Ovary (tissue), 9 donors: ENCODE data around the gene NMT2. TPM values are rescaled to one million over a fixed set of nuclear protein-coding genes. Genes with fewer than 3 reads are reported as not detected.

Experiments used
- DNase-seq, 5 donors: peaks; one replicate each; pipeline ENCODE4 v3.0.0-alpha.2; 2019 to 2020
- H3K27ac ChIP-seq, 2 donors: fragments of 200-600 bp; one replicate each; pipeline versions ENCODE4 v1.5.1 to v1.8.0; 2019 to 2022
- H3K27me3 ChIP-seq: fragments of 200-600 bp; one replicate; pipeline ENCODE4 v1.8.0; 2022
- H3K36me3 ChIP-seq: fragments of 200-600 bp; sonication (generic); one replicate; pipeline ENCODE4 v1.5.1; 2019
- H3K4me1 ChIP-seq: one replicate; pipeline ENCODE4 v1.8.1; 2013; ENCODE audit warnings: mild to moderate bottlenecking, moderate library complexity; ENCODE audit not compliant: insufficient read depth
- H3K4me3 ChIP-seq: fragments of 200-600 bp; sonication (generic); one replicate; pipeline ENCODE4 v1.5.1; 2017
- H3K9me3 ChIP-seq, 2 donors: fragments of 200-600 bp in 1 of 2; sonication (generic) in 1 of 2; one replicate each; pipeline versions ENCODE4 v1.5.1 to v1.8.1; 2013 to 2019; ENCODE audit warnings: mild to moderate bottlenecking in 1 of 2, moderate library complexity in 1 of 2
- EP300 ChIP-seq: sonication (generic); formaldehyde crosslinking; IDR thresholded peaks from one replicate; pipeline ENCODE4 v1.6.1; 2017; ENCODE audit warnings: antibody characterized with exemption
- POLR2A ChIP-seq: fragments of 450-650 bp; IDR thresholded peaks from one replicate; pipeline ENCODE4 v1.6.1; 2017; ENCODE audit warnings: antibody characterized with exemption, mild to moderate bottlenecking, moderate library complexity
- WGBS, 3 donors: extraction: QIAGEN DNeasy Blood & Tissue Kit in 1 of 3; methylation state at CpG; one replicate each; pipeline versions ENCODE4 v1.1.5 to v1.1.7; 2013 to 2017; 5-methylcytosine and 5-hydroxymethylcytosine counted together
- intact Hi-C, 4 donors: fragments of 100-400 bp; cut with DNase I; formaldehyde crosslinking; loops; one replicate each; pipeline versions ENCODE4 v1.11.0 to v1.15.1; 2022 to 2023
- polyA plus RNA-seq, 2 donors: library from polyadenylated mRNA; stranded (reverse); fragments of 200-250 nt in 1 of 2; fragments of 350-450 nt in 1 of 2; fragmentation: Illumina TruSeq in 1 of 2; extraction: RNeasy Lipid Tissue Mini Kit (QIAGEN cat#74804) in 1 of 2; gene quantifications; one replicate each; pipeline ENCODE4 v1.2.3, GENCODE V29; 2013 to 2014
- total RNA-seq, 7 donors: library from RNA; depleted of rRNA in 2 of 7; stranded (reverse); fragments of >200 nt in 2 of 7; fragmentation: NEBNext Ultra II Directional in 3 of 7; extraction: Animal tissue kit (Norgen Biotek cat#: 25700) in 3 of 7; gene quantifications; one replicate each; pipeline versions ENCODE4 v1.1.0 to v1.2.4, GENCODE V29; 2016 to 2023
- TF ChIP-seq, protein P1 (sequence below), 3 donors: fragments of 450-650 bp in 2 of 3; fragments of 200-600 bp in 1 of 3; IDR thresholded peaks; one replicate each; pipeline versions ENCODE4 v1.5.1 to v1.8.0; 2016 to 2022; ENCODE audit warnings: antibody characterized with exemption in 3 of 3, mild to moderate bottlenecking in 1 of 3
- donor health status: DM: no; HTN: no; CAD: no; lungs with moderate emphysema.
- donor health status: DM: no; HTN: no; CAD: no.
- donor health status: Bipolar disorder and iron deficiency.
- donor health status: DM: yes; HTN: yes; CAD: no.
- donor health status: DM: no; HTN: no; CAD: no.
- donor health status: DM: yes; HTN: yes; CAD: no.

NMT2 gene
- total and polyA plus RNA-seq, 9 donors: 11.5 to 30.3 (median 25.8) TPM

DNA sequence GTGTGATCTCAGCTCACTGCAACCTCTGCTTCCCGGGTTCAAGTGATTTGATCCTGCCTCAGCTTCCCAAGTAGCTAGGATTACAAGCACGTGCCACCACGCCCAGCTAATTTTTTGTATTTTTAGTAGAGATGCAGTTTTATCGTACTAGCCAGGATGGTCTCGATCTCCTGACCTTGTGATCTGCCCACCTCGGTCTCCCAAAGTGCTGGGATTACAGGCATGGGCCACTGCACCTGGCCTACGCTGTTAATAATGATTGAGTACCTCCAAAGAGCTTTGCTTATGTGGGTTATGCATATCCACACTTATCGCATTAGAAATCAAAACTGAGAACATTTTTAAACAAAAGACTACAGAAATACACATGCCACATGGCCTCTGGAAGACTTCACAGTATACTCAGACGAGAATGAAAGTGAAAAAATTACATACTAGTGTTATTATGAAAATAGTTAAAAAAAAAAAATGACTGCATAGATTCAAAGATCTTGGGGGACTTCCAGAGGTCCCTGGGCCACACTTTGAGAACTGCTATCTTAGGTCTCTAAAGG lies 45.9 kb downstream of the NMT2 start:
- Histone ChIP-seq H3K4me3 (no peak overlapping the region), H3K4me1 (no peaks in the 10 kb centered on the region), H3K27me3 (no peaks in the 10 kb centered on the region), H3K27ac (no peak overlapping the region), H3K9me3 (no peaks in the 10 kb centered on the region), H3K36me3 (no peaks in the 10 kb centered on the region)
- DNase-seq: no peak
- intact Hi-C loops: no loop called here
- 89 to 92% (median 91%) methylated on average over 9 of the region's 9 CpGs for WGBS, 3 donors
- TF ChIP-seq, protein P1, sequence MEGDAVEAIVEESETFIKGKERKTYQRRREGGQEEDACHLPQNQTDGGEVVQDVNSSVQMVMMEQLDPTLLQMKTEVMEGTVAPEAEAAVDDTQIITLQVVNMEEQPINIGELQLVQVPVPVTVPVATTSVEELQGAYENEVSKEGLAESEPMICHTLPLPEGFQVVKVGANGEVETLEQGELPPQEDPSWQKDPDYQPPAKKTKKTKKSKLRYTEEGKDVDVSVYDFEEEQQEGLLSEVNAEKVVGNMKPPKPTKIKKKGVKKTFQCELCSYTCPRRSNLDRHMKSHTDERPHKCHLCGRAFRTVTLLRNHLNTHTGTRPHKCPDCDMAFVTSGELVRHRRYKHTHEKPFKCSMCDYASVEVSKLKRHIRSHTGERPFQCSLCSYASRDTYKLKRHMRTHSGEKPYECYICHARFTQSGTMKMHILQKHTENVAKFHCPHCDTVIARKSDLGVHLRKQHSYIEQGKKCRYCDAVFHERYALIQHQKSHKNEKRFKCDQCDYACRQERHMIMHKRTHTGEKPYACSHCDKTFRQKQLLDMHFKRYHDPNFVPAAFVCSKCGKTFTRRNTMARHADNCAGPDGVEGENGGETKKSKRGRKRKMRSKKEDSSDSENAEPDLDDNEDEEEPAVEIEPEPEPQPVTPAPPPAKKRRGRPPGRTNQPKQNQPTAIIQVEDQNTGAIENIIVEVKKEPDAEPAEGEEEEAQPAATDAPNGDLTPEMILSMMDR (IDR thresholded peaks at IDR 0.05): no peak
- no peak for TF ChIP-seq POLR2A
- TF ChIP-seq EP300: no peak

DNA sequence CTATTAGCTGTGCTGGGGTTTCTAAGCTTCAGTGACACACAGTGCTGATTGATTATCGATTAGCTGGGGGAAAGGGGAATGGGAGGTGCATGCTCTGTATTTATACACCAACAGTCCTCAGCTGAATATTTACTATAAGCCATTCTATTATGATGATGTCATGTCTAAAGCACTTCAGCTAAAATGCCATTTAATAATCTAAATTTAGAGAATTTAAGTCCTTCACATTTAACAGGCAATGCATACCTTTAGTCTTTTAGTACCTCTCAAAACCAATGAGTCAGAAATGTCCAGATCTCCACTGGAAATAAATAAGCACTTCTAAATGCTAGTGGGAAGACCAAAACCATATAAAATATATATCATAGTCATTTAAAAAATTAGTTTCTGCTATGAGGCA lies 46.8 kb downstream of the NMT2 start:
- TF ChIP-seq, protein P1 (IDR thresholded peaks at IDR 0.05): no peak
- no peak for TF ChIP-seq EP300
- no peak for TF ChIP-seq POLR2A
- Histone ChIP-seq H3K27ac (no peak overlapping the region), H3K36me3 (no peaks in the 10 kb centered on the region), H3K4me1 (no peaks in the 10 kb centered on the region), H3K9me3 (no peaks in the 10 kb centered on the region), H3K4me3 (no peak overlapping the region), H3K27me3 (no peaks in the 10 kb centered on the region)
- WGBS, 3 donors: 90 to 100% (median 100%) methylated on average over 1 of the region's 1 CpG
- DNase-seq: no peak
- intact Hi-C loops: no loop called here

DNA sequence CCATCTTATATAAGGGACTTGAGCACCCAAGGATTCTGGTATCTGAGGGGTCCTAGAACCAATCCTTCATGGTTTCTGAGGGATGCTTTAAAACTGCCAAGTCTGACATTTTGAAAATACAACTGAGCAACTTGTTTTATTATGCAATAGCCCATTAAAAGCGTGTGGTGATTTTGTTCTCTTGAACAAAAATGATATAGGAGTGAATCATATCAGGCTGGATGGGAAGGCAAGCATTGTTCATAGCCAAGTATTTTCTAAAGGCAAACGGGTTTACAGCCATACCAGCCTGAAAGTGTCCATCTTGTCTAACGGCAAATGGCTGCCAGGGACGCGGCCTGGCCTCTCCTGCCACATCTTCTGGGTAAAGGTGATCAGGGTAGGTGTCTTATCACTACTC lies 48.0 kb downstream of the NMT2 start:
- no peaks in the 10 kb centered on the region for H3K9me3 ChIP-seq
- TF ChIP-seq EP300 (no peak), POLR2A (no peak)
- TF ChIP-seq, protein P1 (IDR thresholded peaks at IDR 0.05): no peak
- no peaks in the 10 kb centered on the region for H3K36me3 ChIP-seq
- H3K4me3 ChIP-seq: no peak overlapping the region
- H3K27ac ChIP-seq: no peak overlapping the region
- WGBS, 3 donors: 82 to 93% (median 87%) methylated on average over 5 of the region's 5 CpGs
- intact Hi-C loops: no loop called here
- no peaks in the 10 kb centered on the region for H3K27me3 ChIP-seq
- no peak for DNase-seq
- no peaks in the 10 kb centered on the region for H3K4me1 ChIP-seq

DNA sequence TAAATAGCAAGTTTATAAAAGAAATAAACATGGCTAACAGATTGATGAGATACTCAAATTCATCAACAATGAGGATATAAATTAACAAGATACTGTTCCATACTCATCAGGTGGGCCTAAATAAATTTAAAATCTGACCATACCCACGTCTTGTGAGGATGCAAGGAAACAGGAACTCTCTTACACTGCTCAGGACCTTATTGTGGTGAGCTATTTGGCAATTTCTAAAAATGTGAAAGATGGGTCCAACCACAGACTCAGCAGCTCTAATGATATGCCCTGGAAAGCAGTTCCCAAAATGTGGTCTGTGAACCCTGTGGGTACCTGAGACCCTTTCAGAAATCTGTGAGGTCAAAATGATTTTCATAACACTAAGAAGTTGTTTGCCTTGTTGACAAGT lies 49.9 kb downstream of the NMT2 start:
- TF ChIP-seq POLR2A (no peak), EP300 (no peak)
- TF ChIP-seq, protein P1 (IDR thresholded peaks at IDR 0.05): no peak
- DNase-seq: no peak
- 86 to 96% (median 95%) methylated on average over 1 of the region's 1 CpG for WGBS, 3 donors
- Histone ChIP-seq H3K4me1 (no peaks in the 10 kb centered on the region), H3K9me3 (no peaks in the 10 kb centered on the region), H3K36me3 (no peaks in the 10 kb centered on the region), H3K27ac (no peak overlapping the region), H3K4me3 (no peak overlapping the region), H3K27me3 (no peaks in the 10 kb centered on the region)
- intact Hi-C loops: no loop called here
